ENCODE results near the gene EPYC.

DNA sequence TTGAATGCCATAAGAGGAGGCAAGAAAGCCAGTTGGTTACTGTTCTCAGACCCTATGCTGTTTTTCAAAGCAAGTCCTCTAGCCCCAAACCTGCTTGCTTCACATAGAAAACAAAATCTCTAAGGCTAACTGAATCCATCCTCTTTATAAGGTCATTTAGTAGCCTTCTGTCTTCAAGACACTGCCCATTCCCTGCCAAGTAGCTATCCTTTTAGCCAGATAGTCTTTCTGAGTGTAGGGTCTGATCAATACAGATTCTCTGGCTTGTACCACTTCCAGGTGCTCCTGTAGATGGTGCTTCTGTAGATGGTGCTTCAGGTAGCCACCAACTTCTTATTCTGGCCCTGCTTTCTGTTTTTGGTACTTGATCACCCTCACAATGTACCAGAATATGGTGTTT, 33.9 kb downstream of the EPYC start:
- TF ChIP-seq, protein P1, sequence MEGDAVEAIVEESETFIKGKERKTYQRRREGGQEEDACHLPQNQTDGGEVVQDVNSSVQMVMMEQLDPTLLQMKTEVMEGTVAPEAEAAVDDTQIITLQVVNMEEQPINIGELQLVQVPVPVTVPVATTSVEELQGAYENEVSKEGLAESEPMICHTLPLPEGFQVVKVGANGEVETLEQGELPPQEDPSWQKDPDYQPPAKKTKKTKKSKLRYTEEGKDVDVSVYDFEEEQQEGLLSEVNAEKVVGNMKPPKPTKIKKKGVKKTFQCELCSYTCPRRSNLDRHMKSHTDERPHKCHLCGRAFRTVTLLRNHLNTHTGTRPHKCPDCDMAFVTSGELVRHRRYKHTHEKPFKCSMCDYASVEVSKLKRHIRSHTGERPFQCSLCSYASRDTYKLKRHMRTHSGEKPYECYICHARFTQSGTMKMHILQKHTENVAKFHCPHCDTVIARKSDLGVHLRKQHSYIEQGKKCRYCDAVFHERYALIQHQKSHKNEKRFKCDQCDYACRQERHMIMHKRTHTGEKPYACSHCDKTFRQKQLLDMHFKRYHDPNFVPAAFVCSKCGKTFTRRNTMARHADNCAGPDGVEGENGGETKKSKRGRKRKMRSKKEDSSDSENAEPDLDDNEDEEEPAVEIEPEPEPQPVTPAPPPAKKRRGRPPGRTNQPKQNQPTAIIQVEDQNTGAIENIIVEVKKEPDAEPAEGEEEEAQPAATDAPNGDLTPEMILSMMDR (IDR thresholded peaks at IDR 0.05), result no peak
- no peak for TF ChIP-seq POLR2A (IDR thresholded peaks at IDR 0.05)
